Astrocyte (in vitro differentiated cells and primary cell): ENCODE results near the gene KRT75.

Source experiments
- CTCF ChIP-seq: IDR thresholded peaks from 2 replicates; pipeline ENCODE4 v1.5.1; 2011; ENCODE audit warnings: low read depth, mild to moderate bottlenecking, inconsistent platforms, low read length, moderate library complexity; ENCODE audit not compliant: insufficient read depth
- EZH2 ChIP-seq: IDR thresholded peaks from 2 replicates; pipeline ENCODE4 v1.6.1; 2012; ENCODE audit warnings: mild to moderate bottlenecking, low read length, inconsistent platforms; ENCODE audit not compliant: insufficient read depth

DNA sequence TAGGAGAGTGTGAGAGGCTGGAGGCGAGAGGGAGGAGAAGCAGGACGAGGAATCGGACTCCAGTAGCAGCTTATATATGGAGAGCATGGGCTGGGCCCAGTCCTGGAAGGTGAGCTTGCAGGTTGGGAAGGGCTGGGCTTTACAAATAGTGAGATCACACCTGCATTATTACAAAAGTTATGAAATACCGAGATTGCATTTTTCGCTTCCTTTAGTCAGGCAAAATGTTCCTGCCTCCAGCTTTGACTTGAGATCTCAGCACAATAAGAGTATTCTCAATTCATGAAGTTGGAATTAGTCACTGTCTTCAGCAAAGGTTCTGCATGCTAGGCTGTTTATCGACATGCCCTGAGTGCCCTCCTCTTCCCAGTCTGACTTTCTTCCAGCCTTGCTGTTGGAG, 17.9 kb upstream of the KRT75 start, which contains the start of gene KRT6B:
- no peak for TF ChIP-seq CTCF
- no peak for TF ChIP-seq EZH2
